Measurements from ENCODE around the gene IGFL4.

IGFL4 gene

DNA sequence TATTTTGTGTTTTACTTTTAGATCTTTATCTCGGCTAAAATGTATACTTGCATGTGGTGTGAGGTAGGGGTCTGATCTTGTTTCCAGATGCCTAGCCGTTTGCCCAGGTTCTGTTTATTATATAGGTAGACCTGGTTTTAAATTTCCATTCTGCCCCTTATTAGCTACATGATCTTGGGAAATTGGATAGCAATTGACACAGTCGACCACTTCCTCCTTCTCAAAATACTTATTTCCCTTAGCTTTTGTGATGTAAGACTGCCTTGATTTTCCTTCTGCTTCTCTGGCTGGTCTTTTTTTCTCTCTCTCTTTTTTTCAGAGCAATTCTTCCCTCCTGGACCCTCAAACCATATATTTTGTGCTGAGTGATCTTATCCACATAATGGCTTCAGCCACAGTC, 15.0 kb downstream of the IGFL4 start:
- Histone ChIP-seq H3K27ac (ENCODE audit: extremely low read depth, low read depth, low read length) (no peak overlapping the region), H3K4me3 (ENCODE audit: low read depth, low read length) (no peak overlapping the region), H3K36me3 (ENCODE audit: control insufficient read depth in 2 of 2, insufficient read depth in 1 of 2, low read length in 2 of 2) (peaks cover 0 to 5% of the 10 kb centered on the region in 2 experiments; a peak in 1 of 3 replicates), H3K9me3 (ENCODE audit: control insufficient read depth, insufficient read depth, low read depth, low read length) (no peaks in the 10 kb centered on the region; the same call in 1 of the 2 replicates), H3K4me1 (ENCODE audit: control insufficient read depth, insufficient read depth, low read length) (peaks cover 3% of the 10 kb centered on the region; the same call in 1 of the 2 replicates)
- ChIA-PET CTCF (interaction anchor here (0.5 to 21.8 kb wide), 14 partner anchors 7 to 1073 kb away, joined by 3 to 625 read pairs (median 10); partner anchors contain the start of genes FOXA3 and IGFL4), POLR2A (interaction anchor here (0.8 kb wide), 2 partner anchors 31 to 163 kb away, joined by 3 read pairs; partner anchors contain the start of genes CCDC61 and SYMPK)
- TF ChIP-seq ZNF394 (tag by site-specific recombination; IDR thresholded peaks at IDR 0.05; ENCODE audit: borderline replicate concordance) (no peak), ZNF404 (tag by site-specific recombination; IDR thresholded peaks at IDR 0.05) (no peak), ZNF701 (tag by site-specific recombination; IDR thresholded peaks at IDR 0.05) (no peak), ZNF23 (tag by site-specific recombination; IDR thresholded peaks at IDR 0.05; ENCODE audit: borderline replicate concordance) (no peak), ZNF777 (tag by site-specific recombination; IDR thresholded peaks at IDR 0.05; ENCODE audit: borderline replicate concordance) (no peak), ZNF623 (tag by site-specific recombination; IDR thresholded peaks at IDR 0.05) (no peak), ZBTB17 (tag by site-specific recombination; IDR thresholded peaks at IDR 0.05) (no peak), GLIS1 (tag by site-specific recombination; IDR thresholded peaks at IDR 0.05) (no peak), ZNF768 (tag by site-specific recombination; IDR thresholded peaks at IDR 0.05) (no peak), ZNF324 (tag by site-specific recombination; IDR thresholded peaks at IDR 0.05) (no peak), ZNF366 (tag by site-specific recombination; conservative IDR thresholded peaks at IDR 0.05) (no peak)
- TF ChIP-seq, protein P1, sequence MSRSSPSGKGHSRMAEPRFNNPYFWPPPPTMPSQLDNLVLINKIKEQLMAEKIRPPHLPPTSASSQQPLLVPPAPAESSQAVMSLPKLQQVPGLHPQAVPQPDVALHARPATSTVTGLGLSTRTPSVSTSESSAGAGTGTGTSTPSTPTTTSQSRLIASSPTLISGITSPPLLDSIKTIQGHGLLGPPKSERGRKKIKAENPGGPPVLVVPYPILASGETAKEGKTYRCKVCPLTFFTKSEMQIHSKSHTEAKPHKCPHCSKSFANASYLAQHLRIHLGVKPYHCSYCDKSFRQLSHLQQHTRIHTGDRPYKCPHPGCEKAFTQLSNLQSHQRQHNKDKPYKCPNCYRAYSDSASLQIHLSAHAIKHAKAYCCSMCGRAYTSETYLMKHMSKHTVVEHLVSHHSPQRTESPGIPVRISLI (tag by site-specific recombination; IDR thresholded peaks at IDR 0.05), result no peak
- TF ChIP-seq, protein P2, sequence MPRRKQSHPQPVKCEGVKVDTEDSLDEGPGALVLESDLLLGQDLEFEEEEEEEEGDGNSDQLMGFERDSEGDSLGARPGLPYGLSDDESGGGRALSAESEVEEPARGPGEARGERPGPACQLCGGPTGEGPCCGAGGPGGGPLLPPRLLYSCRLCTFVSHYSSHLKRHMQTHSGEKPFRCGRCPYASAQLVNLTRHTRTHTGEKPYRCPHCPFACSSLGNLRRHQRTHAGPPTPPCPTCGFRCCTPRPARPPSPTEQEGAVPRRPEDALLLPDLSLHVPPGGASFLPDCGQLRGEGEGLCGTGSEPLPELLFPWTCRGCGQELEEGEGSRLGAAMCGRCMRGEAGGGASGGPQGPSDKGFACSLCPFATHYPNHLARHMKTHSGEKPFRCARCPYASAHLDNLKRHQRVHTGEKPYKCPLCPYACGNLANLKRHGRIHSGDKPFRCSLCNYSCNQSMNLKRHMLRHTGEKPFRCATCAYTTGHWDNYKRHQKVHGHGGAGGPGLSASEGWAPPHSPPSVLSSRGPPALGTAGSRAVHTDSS (tag by site-specific recombination; IDR thresholded peaks at IDR 0.05), result no peak
- TF ChIP-seq, protein P3, sequence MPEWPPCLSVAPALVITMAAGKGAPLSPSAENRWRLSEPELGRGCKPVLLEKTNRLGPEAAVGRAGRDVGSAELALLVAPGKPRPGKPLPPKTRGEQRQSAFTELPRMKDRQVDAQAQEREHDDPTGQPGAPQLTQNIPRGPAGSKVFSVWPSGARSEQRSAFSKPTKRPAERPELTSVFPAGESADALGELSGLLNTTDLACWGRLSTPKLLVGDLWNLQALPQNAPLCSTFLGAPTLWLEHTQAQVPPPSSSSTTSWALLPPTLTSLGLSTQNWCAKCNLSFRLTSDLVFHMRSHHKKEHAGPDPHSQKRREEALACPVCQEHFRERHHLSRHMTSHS (tag by site-specific recombination; IDR thresholded peaks at IDR 0.05), result no peak

DNA sequence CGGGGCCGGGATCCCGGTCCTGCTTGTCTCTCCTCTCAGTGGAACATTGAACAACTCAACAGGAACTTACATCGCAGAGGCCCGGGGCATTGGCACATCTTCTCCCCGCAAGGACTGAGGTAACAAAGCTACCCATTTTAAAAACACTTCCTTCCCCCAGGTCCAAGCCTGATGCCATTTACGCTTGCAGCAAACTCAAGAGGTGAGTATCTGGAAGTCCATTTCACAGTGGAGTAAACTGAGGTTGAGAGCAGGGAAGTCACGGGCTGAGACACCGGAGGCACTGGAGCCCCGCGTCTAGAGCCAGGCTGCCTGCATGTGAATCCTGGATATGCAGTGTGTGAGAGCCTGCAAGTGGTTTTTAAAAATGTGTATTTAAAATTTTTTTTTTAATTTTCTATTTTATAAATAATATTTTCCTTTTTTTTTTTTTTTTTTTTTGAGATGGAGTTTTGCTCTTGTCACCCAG, 17.5 kb downstream of the IGFL4 start:
- CTCF ChIA-PET, result interaction anchor here (21.8 kb wide), 1 partner anchor 56 kb away, joined by 625 read pairs; no protein-coding TSS in a partner anchor
- Histone ChIP-seq H3K9me3 (ENCODE audit: control insufficient read depth, insufficient read depth, low read depth, low read length) (no peaks in the 10 kb centered on the region; the same call in 1 of the 2 replicates), H3K27ac (ENCODE audit: extremely low read depth, low read depth, low read length) (no peak overlapping the region), H3K4me1 (ENCODE audit: control insufficient read depth, insufficient read depth, low read length) (no peaks in the 10 kb centered on the region; the same call in 1 of the 2 replicates), H3K4me3 (ENCODE audit: low read depth, low read length) (no peak overlapping the region), H3K36me3 (ENCODE audit: control insufficient read depth in 2 of 2, insufficient read depth in 1 of 2, low read length in 2 of 2) (peaks cover 0 to 5% of the 10 kb centered on the region in 2 experiments; a peak in 1 of 3 replicates)
- POLR2A ChIA-PET, result interaction anchor here (0.7 kb wide), 1 partner anchor 52 kb away, joined by 8 read pairs; no protein-coding TSS in a partner anchor
- no peak for TF ChIP-seq ZNF514 (tag by site-specific recombination; IDR thresholded peaks at IDR 0.05)
- TF ChIP-seq ZNF404 (tag by site-specific recombination; IDR thresholded peaks at IDR 0.05), result no peak
- no peak for TF ChIP-seq ZNF548 (tag by site-specific recombination; IDR thresholded peaks at IDR 0.05)
- no peak for TF ChIP-seq KLF7 (tag by site-specific recombination; IDR thresholded peaks at IDR 0.05; ENCODE audit: borderline replicate concordance)
- TF ChIP-seq, protein P4, sequence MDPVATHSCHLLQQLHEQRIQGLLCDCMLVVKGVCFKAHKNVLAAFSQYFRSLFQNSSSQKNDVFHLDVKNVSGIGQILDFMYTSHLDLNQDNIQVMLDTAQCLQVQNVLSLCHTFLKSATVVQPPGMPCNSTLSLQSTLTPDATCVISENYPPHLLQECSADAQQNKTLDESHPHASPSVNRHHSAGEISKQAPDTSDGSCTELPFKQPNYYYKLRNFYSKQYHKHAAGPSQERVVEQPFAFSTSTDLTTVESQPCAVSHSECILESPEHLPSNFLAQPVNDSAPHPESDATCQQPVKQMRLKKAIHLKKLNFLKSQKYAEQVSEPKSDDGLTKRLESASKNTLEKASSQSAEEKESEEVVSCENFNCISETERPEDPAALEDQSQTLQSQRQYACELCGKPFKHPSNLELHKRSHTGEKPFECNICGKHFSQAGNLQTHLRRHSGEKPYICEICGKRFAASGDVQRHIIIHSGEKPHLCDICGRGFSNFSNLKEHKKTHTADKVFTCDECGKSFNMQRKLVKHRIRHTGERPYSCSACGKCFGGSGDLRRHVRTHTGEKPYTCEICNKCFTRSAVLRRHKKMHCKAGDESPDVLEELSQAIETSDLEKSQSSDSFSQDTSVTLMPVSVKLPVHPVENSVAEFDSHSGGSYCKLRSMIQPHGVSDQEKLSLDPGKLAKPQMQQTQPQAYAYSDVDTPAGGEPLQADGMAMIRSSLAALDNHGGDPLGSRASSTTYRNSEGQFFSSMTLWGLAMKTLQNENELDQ (tag by site-specific recombination; IDR thresholded peaks at IDR 0.05; ENCODE audit: low read depth), result no peak
- no peak for TF ChIP-seq ZNF677 (tag by site-specific recombination; IDR thresholded peaks at IDR 0.05)
- TF ChIP-seq, protein P5, sequence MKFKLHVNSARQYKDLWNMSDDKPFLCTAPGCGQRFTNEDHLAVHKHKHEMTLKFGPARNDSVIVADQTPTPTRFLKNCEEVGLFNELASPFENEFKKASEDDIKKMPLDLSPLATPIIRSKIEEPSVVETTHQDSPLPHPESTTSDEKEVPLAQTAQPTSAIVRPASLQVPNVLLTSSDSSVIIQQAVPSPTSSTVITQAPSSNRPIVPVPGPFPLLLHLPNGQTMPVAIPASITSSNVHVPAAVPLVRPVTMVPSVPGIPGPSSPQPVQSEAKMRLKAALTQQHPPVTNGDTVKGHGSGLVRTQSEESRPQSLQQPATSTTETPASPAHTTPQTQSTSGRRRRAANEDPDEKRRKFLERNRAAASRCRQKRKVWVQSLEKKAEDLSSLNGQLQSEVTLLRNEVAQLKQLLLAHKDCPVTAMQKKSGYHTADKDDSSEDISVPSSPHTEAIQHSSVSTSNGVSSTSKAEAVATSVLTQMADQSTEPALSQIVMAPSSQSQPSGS (tag by site-specific recombination; IDR thresholded peaks at IDR 0.05; ENCODE audit: low read depth), result no peak
- TF ChIP-seq OSR2 (tag by site-specific recombination; IDR thresholded peaks at IDR 0.05), result no peak
- TF ChIP-seq ZNF624 (tag by site-specific recombination; IDR thresholded peaks at IDR 0.05), result no peak
- TF ChIP-seq, protein P6, sequence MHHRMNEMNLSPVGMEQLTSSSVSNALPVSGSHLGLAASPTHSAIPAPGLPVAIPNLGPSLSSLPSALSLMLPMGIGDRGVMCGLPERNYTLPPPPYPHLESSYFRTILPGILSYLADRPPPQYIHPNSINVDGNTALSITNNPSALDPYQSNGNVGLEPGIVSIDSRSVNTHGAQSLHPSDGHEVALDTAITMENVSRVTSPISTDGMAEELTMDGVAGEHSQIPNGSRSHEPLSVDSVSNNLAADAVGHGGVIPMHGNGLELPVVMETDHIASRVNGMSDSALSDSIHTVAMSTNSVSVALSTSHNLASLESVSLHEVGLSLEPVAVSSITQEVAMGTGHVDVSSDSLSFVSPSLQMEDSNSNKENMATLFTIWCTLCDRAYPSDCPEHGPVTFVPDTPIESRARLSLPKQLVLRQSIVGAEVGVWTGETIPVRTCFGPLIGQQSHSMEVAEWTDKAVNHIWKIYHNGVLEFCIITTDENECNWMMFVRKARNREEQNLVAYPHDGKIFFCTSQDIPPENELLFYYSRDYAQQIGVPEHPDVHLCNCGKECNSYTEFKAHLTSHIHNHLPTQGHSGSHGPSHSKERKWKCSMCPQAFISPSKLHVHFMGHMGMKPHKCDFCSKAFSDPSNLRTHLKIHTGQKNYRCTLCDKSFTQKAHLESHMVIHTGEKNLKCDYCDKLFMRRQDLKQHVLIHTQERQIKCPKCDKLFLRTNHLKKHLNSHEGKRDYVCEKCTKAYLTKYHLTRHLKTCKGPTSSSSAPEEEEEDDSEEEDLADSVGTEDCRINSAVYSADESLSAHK (tag by site-specific recombination; IDR thresholded peaks at IDR 0.05), result no peak
- no peak for TF ChIP-seq ZNF248 (tag by site-specific recombination; IDR thresholded peaks at IDR 0.05)
- TF ChIP-seq ZNF184 (tag by site-specific recombination; IDR thresholded peaks at IDR 0.05), result no peak
- TF ChIP-seq ZNF133 (tag by site-specific recombination; IDR thresholded peaks at IDR 0.05), result no peak
